A673 (cell line): Measurements from ENCODE around the gene SLC25A34. TPM values are rescaled to one million over a fixed set of nuclear protein-coding genes. Genes with fewer than 3 reads are reported as not detected.

Experiments used
- BruUV-seq: library from RNA; stranded (reverse); fragments of 400-500 nt; replicated peaks from 2 replicates; lab custom pipeline; 2021; lab: Mats Ljungman, UMichigan
- CTCF ChIA-PET: fragments of 300-600 bp; sonication (Branson Sonifier 250); formaldehyde crosslinking; loops from one replicate; lab custom pipeline; 2022; ENCODE audit warnings: antibody characterized with exemption; lab: Charles Lee
- POLR2A ChIA-PET: fragments of 300-600 bp; sonication (Branson Sonifier 250); formaldehyde crosslinking; loops from one replicate; lab custom pipeline; 2022; ENCODE audit warnings: antibody characterized with exemption; ENCODE audit not compliant: low non-redundant PET; lab: Charles Lee
- DNase-seq: peaks from one replicate; pipeline ENCODE4 v3.0.0-alpha.2; 2015; ENCODE audit warnings: low spot score
- H3K27ac ChIP-seq: fragments of 200-600 bp; sonication (generic); 2 replicates; pipeline ENCODE4 v1.5.1; 2016; ENCODE audit warnings: mixed run types, low read depth, mild to moderate bottlenecking, mixed read lengths, antibody characterized with exemption, low read length; ENCODE audit not compliant: poor library complexity, severe bottlenecking
- H3K27me3 ChIP-seq: fragments of 200-600 bp; sonication (generic); replicated peaks from 2 replicates; pipeline ENCODE4 v1.6.1; 2017; ENCODE audit warnings: mixed run types, low read depth, mild to moderate bottlenecking, mixed read lengths, antibody characterized with exemption, low read length; ENCODE audit not compliant: insufficient read depth, poor library complexity
- H3K36me3 ChIP-seq: fragments of 200-600 bp; sonication (generic); 2 replicates; pipeline ENCODE4 v1.6.1; 2016; ENCODE audit warnings: mixed run types, mild to moderate bottlenecking, mixed read lengths, antibody characterized with exemption, low read length; ENCODE audit not compliant: insufficient read depth, poor library complexity, severe bottlenecking
- H3K4me1 ChIP-seq: fragments of 200-600 bp; sonication (generic); 2 replicates; pipeline ENCODE4 v1.6.1; 2017; ENCODE audit warnings: mixed run types, mild to moderate bottlenecking, mixed read lengths, antibody characterized with exemption, low read length; ENCODE audit not compliant: insufficient read depth, poor library complexity, severe bottlenecking
- H3K4me3 ChIP-seq: fragments of 200-600 bp; sonication (generic); 2 replicates; pipeline ENCODE4 v1.5.1; 2016; ENCODE audit warnings: low read depth, mixed run types, mild to moderate bottlenecking, mixed read lengths, low read length; ENCODE audit not compliant: poor library complexity, severe bottlenecking
- H3K9me3 ChIP-seq: fragments of 200-600 bp; sonication (generic); 2 replicates; pipeline ENCODE4 v1.6.1; 2016; ENCODE audit warnings: mixed run types, low read depth, mild to moderate bottlenecking, mixed read lengths, antibody characterized with exemption, low read length; ENCODE audit not compliant: poor library complexity, severe bottlenecking
- CTCF ChIP-seq: fragments of 300-800, 200-600 bp; sonication (generic); conservative IDR thresholded peaks from 2 replicates; pipeline ENCODE4 v1.5.1; 2017; ENCODE audit warnings: low read depth, mild to moderate bottlenecking, antibody characterized with exemption, low read length, moderate library complexity, mixed read lengths
- EZH2 ChIP-seq: fragments of 200-600 bp; sonication (generic); IDR thresholded peaks from 2 replicates; pipeline ENCODE4 v1.6.1; 2017; ENCODE audit warnings: borderline replicate concordance, low read depth, mild to moderate bottlenecking, mixed read lengths, antibody characterized with exemption, low read length; ENCODE audit not compliant: poor library complexity, severe bottlenecking
- intact Hi-C: fragments of 100-400 bp; cut with micrococcal nuclease; formaldehyde crosslinking; loops from one replicate; pipeline ENCODE4 v1.10.0; 2022; ENCODE audit not compliant: unreplicated experiment
- total RNA-seq: library from RNA; stranded (reverse); gene quantifications from 2 replicates; pipeline ENCODE4 v1.2.3, GENCODE V29; 2021

Gene SLC25A34
- total RNA-seq, 1 experiment from 2014 or later = 3.2 TPM

- intact Hi-C loops = no loop called here
- H3K9me3 ChIP-seq = no peaks in the 10 kb centered on the region
- BruUV-seq = no TSS peak
- no peak overlapping the region for H3K27ac ChIP-seq
- no peaks in the 10 kb centered on the region for H3K4me1 ChIP-seq
- TF ChIP-seq EZH2 = no peak
- no peak for TF ChIP-seq CTCF
- H3K4me3 ChIP-seq = no peak overlapping the region
- CTCF ChIA-PET = no interaction called here
- peaks cover 10% of the 10 kb centered on the region for H3K36me3 ChIP-seq
- DNase-seq = no peak
- POLR2A ChIA-PET = interaction anchor here (0.6 kb wide), 1 partner anchor 76 kb away, joined by 10 read pairs; no protein-coding TSS in a partner anchor
- no peaks in the 10 kb centered on the region for H3K27me3 ChIP-seq
Observed at GRCh38 chr1:15712168-15712567, 23.9 kb upstream of the SLC25A34 start.

- H3K9me3 ChIP-seq = no peaks in the 10 kb centered on the region
- no peak overlapping the region for H3K4me3 ChIP-seq
- ChIA-PET CTCF (no interaction called here), POLR2A (no interaction called here)
- H3K27me3 ChIP-seq = no peaks in the 10 kb centered on the region
- H3K36me3 ChIP-seq = peaks cover 21% of the 10 kb centered on the region
- TF ChIP-seq EZH2 = no peak
- TF ChIP-seq CTCF = no peak
- intact Hi-C loops = no loop called here
- BruUV-seq = no TSS peak
- H3K27ac ChIP-seq = no peak overlapping the region
- no peaks in the 10 kb centered on the region for H3K4me1 ChIP-seq
- no peak for DNase-seq
Observed at GRCh38 chr1:15714406-15715136, 21.5 kb upstream of the SLC25A34 start.

- Histone ChIP-seq H3K27me3 (no peaks in the 10 kb centered on the region), H3K9me3 (no peaks in the 10 kb centered on the region), H3K36me3 (peaks cover 24% of the 10 kb centered on the region), H3K4me3 (no peak overlapping the region), H3K27ac (no peak overlapping the region), H3K4me1 (no peaks in the 10 kb centered on the region)
- DNase-seq = no peak
- ChIA-PET POLR2A (no interaction called here), CTCF (no interaction called here)
- intact Hi-C loops = no loop called here
- no peak for TF ChIP-seq CTCF
- no peak for TF ChIP-seq EZH2
- BruUV-seq = no TSS peak
Observed at GRCh38 chr1:15717418-15718125, 18.5 kb upstream of the SLC25A34 start.
